ENCODE measurements around the gene USE1.

Gene USE1

DNA sequence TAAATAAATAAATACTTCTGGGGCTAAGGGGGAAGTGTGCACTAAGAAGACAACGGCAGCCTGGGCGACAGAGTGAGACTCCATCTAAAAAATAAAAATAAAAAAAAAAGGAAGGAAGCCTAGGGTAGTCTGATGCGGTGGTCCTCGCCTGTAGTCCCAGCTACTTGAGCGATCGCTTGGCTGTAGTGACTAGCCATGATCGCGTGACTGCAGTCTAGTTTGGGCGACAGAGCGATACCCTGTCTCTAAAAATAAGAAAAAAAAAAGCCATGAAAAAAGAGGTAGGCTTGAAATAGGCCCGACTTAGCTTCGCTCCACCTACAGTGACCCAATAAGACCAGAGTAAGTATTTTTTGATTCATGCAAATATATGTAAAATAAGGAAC, 51.4 kb downstream of the USE1 start:
- peak overlapping the region; percentile 85 for H3K4me3 Mint-ChIP-seq
- peak; percentile 53 to 58 for ATAC-seq (replicated peaks)
- no peaks in the 10 kb centered on the region for H3K9me3 Mint-ChIP-seq
- H3K27ac Mint-ChIP-seq: peak overlapping the region; percentile 81
- peaks cover 7 to 12% of the 10 kb centered on the region in 2 donors for H3K4me1 Mint-ChIP-seq
- no peaks in the 10 kb centered on the region for H3K27me3 Mint-ChIP-seq
- no peak for DNase-seq
- peaks cover 9 to 10% of the 10 kb centered on the region in 2 donors for H3K36me3 Mint-ChIP-seq

DNA sequence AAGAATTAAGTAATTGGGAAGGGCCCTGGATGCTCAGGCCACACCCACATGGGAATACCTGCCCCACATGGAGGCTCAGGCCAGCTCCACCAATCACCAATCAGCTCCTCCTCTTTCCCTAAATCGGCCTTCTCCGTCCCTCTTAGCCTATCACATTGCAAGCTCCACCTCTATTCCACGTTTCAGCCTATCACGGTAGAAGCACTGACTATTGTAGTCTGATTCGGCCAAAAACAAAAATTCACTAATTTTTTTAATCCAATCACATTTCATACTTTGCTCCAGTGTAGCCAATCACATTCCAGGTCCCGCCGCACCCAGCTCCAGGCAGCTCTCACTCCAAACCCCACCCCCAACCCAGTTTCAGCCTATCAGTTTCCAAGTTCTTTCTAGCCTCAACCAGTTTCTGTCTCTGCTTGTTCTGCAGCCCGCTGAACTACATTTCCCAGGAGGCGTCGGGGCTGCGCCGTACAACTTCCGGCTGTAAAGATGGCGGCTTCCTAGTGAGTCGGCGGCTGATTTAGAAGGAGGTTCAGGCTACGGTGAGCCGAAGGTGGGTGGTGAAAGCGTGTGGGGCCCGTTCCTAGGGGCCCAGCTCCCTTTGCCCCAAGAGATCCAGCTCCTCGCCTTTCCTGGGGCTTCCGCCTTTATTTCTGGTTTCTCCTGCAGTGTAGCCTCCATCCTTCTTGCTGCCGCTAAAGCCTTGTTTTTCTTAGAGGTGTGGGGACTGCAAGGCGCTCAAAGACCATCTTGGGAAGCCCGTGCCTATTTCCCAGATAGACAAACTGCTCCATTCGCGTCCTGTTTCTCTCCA, 52.0 kb downstream of the USE1 start, which contains the start of gene BABAM1:
BABAM1 (plus strand) TSS at position 469 of the 814 bp plus-strand sequence. CDS start 1,364 bp downstream, outside the sequence.
- H3K27ac Mint-ChIP-seq: peak within 1 kb of the TSS; percentile 81
- H3K27me3 Mint-ChIP-seq: no peaks in the 10 kb centered on the region
- H3K36me3 Mint-ChIP-seq: peaks cover 9 to 11% of the 10 kb centered on the region in 2 donors
- peaks cover 7 to 12% of the 10 kb centered on the region in 2 donors for H3K4me1 Mint-ChIP-seq
- peak; percentile 95 for DNase-seq
- H3K9me3 Mint-ChIP-seq: no peaks in the 10 kb centered on the region
- peak; percentile 92 for ATAC-seq (replicated peaks)
- peak within 1 kb of the TSS; percentile 85 for H3K4me3 Mint-ChIP-seq

DNA sequence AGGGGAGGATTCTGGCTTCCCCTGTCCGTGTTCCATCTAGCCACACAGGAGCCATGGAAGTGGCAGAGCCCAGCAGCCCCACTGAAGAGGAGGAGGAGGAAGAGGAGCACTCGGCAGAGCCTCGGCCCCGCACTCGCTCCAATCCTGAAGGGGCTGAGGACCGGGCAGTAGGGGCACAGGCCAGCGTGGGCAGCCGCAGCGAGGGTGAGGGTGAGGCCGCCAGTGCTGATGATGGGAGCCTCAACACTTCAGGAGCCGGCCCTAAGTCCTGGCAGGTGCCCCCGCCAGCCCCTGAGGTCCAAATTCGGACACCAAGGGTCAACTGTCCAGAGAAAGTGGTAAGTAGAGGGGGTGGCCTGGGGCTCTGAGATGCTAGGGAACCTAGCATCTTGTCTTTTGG, 53.6 kb downstream of the USE1 start:
- H3K4me1 Mint-ChIP-seq: peaks cover 7 to 12% of the 10 kb centered on the region in 2 donors
- H3K4me3 Mint-ChIP-seq: peak overlapping the region; percentile 85
- DNase-seq: no peak
- no peak for ATAC-seq (replicated peaks)
- H3K36me3 Mint-ChIP-seq: peaks cover 11 to 17% of the 10 kb centered on the region in 2 donors
- no peaks in the 10 kb centered on the region for H3K27me3 Mint-ChIP-seq
- H3K9me3 Mint-ChIP-seq: no peaks in the 10 kb centered on the region
- peak overlapping the region; percentile 39 for H3K27ac Mint-ChIP-seq
